ENCODE results near the gene NPM3.

- TF ChIP-seq EZH2 (conservative IDR thresholded peaks at IDR 0.05; ENCODE audit: low read depth, low read length), result no peak
- no peak for TF ChIP-seq CTCF (CRISPR knock-in tag; IDR thresholded peaks at IDR 0.05)
- TF ChIP-seq, protein P1, sequence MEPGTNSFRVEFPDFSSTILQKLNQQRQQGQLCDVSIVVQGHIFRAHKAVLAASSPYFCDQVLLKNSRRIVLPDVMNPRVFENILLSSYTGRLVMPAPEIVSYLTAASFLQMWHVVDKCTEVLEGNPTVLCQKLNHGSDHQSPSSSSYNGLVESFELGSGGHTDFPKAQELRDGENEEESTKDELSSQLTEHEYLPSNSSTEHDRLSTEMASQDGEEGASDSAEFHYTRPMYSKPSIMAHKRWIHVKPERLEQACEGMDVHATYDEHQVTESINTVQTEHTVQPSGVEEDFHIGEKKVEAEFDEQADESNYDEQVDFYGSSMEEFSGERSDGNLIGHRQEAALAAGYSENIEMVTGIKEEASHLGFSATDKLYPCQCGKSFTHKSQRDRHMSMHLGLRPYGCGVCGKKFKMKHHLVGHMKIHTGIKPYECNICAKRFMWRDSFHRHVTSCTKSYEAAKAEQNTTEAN (CRISPR knock-in tag; conservative IDR thresholded peaks at IDR 0.05), result no peak
- no peak for TF ChIP-seq ZNF460 (CRISPR knock-in tag; IDR thresholded peaks at IDR 0.05; ENCODE audit: borderline replicate concordance)
- TF ChIP-seq RXRA (CRISPR knock-in tag; IDR thresholded peaks at IDR 0.05), result no peak
- no peak for TF ChIP-seq ZNF567 (CRISPR knock-in tag; IDR thresholded peaks at IDR 0.05; ENCODE audit: borderline replicate concordance)
- no peak for TF ChIP-seq POLR2AphosphoS5 (IDR thresholded peaks at IDR 0.05; ENCODE audit: low read depth, low read length)
- no peak for TF ChIP-seq CSRNP2 (CRISPR knock-in tag; conservative IDR thresholded peaks at IDR 0.05; ENCODE audit: low read depth)
- no peak for TF ChIP-seq PHF8 (CRISPR knock-in tag; IDR thresholded peaks at IDR 0.05)
Measured at GRCh38 chr10:101789686-101790085, 6.4 kb upstream of the NPM3 start.

Measured in HepG2 (cell line).